Fibroblast of the aortic adventitia (primary cell): ENCODE data around the gene TCP11. TPM values are rescaled to one million over a fixed set of nuclear protein-coding genes. Genes with fewer than 3 reads are reported as not detected.

Experiments used
- DNase-seq: peaks from one replicate; pipeline ENCODE4 v3.0.0-alpha.2; 2010; ENCODE audit warnings: low read depth
- H3K4me3 ChIP-seq: 2 replicates; pipeline ENCODE4 v1.5.1; 2011; ENCODE audit warnings: low read depth, mild to moderate bottlenecking, control low read depth, low read length, moderate library complexity
- CTCF ChIP-seq: IDR thresholded peaks from 2 replicates; pipeline ENCODE4 v1.5.1; 2011; ENCODE audit warnings: mild to moderate bottlenecking, low read length, control low read depth, inconsistent platforms; ENCODE audit not compliant: insufficient read depth
- total RNA-seq: library from RNA; depleted of rRNA; stranded (reverse); fragments of >200 nt; gene quantifications from 2 replicates; pipeline ENCODE4 v1.2.3, GENCODE V29; 2012; ENCODE audit warnings: low replicate concordance

The TCP11 gene
- total RNA-seq, 1 donor: 0.36 TPM

- peak; percentile 47 for DNase-seq
- no peak for TF ChIP-seq CTCF
These were observed 17.4 kb upstream of the TCP11 start for GRCh38 chr6:35158520-35158919.

GRCh38 chr6:35154947-35155346, 13.8 kb upstream of the TCP11 start:
- no peak overlapping the region for H3K4me3 ChIP-seq
- no peak for TF ChIP-seq CTCF

More at GRCh38 chr6:35158520-35158919, 17.4 kb upstream of the TCP11 start:
- H3K4me3 ChIP-seq: no peak overlapping the region

GRCh38 chr6:35154262-35154661, 13.1 kb upstream of the TCP11 start:
- peak; percentile 35 for DNase-seq
- no peak for TF ChIP-seq CTCF
- no peak overlapping the region for H3K4me3 ChIP-seq

More at GRCh38 chr6:35154947-35155346, 13.8 kb upstream of the TCP11 start:
- peak; percentile 33 for DNase-seq

- DNase-seq: no peak
- H3K4me3 ChIP-seq: no peak overlapping the region
- no peak for TF ChIP-seq CTCF
These were observed 11.0 kb upstream of the TCP11 start for GRCh38 chr6:35152067-35152707.

GRCh38 chr6:35151466-35151865, 10.3 kb upstream of the TCP11 start:
- DNase-seq: no peak
- no peak overlapping the region for H3K4me3 ChIP-seq

GRCh38 chr6:35149891-35150566, 8.9 kb upstream of the TCP11 start:
- no peak overlapping the region for H3K4me3 ChIP-seq
- DNase-seq: no peak
- TF ChIP-seq CTCF: no peak

More at GRCh38 chr6:35151466-35151865, 10.3 kb upstream of the TCP11 start:
- TF ChIP-seq CTCF: no peak
